ENCODE measurements around the gene FRYL. TPM values are rescaled to one million over a fixed set of nuclear protein-coding genes. Genes with fewer than 3 reads are reported as not detected.
"Not testable (repeated sequence)": the region's sequence is repeated elsewhere in the genome, so short reads cannot be mapped to it uniquely, and the experiment has no call there.

The FRYL gene
- polyA plus RNA-seq, 1 donor from 2014 or later = 64.0 TPM

- Histone ChIP-seq H3K9me3 (ENCODE audit: low read length) (no peaks in the 10 kb centered on the region), H4K20me1 (ENCODE audit: insufficient read depth) (no peaks in the 10 kb centered on the region), H3K27me3 (ENCODE audit: insufficient read depth, low read depth, low read length) (no peaks in the 10 kb centered on the region), H2AFZ (ENCODE audit: low read depth, low read length) (no peak overlapping the region), H3K4me3 (ENCODE audit: low read length) (no peak overlapping the region), H3K36me3 (ENCODE audit: insufficient read depth, low read length) (no peaks in the 10 kb centered on the region), H3K9ac (ENCODE audit: low read length) (no peak overlapping the region), H3K27ac (ENCODE audit: low read length) (no peak overlapping the region), H3K4me2 (ENCODE audit: low read length) (no peak overlapping the region), H3K79me2 (replicated peaks; ENCODE audit: insufficient read depth, low read length) (no peaks in the 10 kb centered on the region), H3K9me2 (ENCODE audit: insufficient read depth, low read length) (no peaks in the 10 kb centered on the region), H3F3A (ENCODE audit: insufficient read depth, low read length, poor library complexity, severe bottlenecking) (no peaks in the 10 kb centered on the region)
- TF ChIP-seq EZH2 (IDR thresholded peaks at IDR 0.05; ENCODE audit: borderline replicate concordance, insufficient read depth, low read length, poor library complexity, severe bottlenecking) = no peak
- TF ChIP-seq CTCF (IDR thresholded peaks at IDR 0.05; ENCODE audit: poor library complexity, severe bottlenecking) = no peak
- TF ChIP-seq TAF1 (IDR thresholded peaks at IDR 0.05; ENCODE audit: low read depth) = no peak
- TF ChIP-seq POLR2AphosphoS5 (IDR thresholded peaks at IDR 0.05) = no peak
- no peak for TF ChIP-seq SMC3 (conservative IDR thresholded peaks at IDR 0.05; ENCODE audit: poor library complexity)
- no peak for TF ChIP-seq RAD21 (conservative IDR thresholded peaks at IDR 0.05)
- TF ChIP-seq EP300 (conservative IDR thresholded peaks at IDR 0.05; ENCODE audit: poor library complexity, severe bottlenecking) = no peak
- TF ChIP-seq MXI1 (conservative IDR thresholded peaks at IDR 0.05; ENCODE audit: poor library complexity, severe bottlenecking) = no peak
- TF ChIP-seq REST (IDR thresholded peaks at IDR 0.05; ENCODE audit: borderline replicate concordance) = no peak
These were observed 36.9 kb upstream of the FRYL start for GRCh38 chr4:48816971-48817370.

GRCh38 chr4:48816297-48816696 lies 36.2 kb upstream of the FRYL start:
- not testable (repeated sequence) for H3F3A ChIP-seq (ENCODE audit: insufficient read depth, low read length, poor library complexity, severe bottlenecking); H3K27ac ChIP-seq (ENCODE audit: low read length); H3K4me3 ChIP-seq (ENCODE audit: low read length); H3K4me2 ChIP-seq (ENCODE audit: low read length); H3K79me2 ChIP-seq (replicated peaks; ENCODE audit: insufficient read depth, low read length); H3K9me3 ChIP-seq (ENCODE audit: low read length); H3K9me2 ChIP-seq (ENCODE audit: insufficient read depth, low read length); H4K20me1 ChIP-seq (ENCODE audit: insufficient read depth); H3K27me3 ChIP-seq (ENCODE audit: insufficient read depth, low read depth, low read length); H2AFZ ChIP-seq (ENCODE audit: low read depth, low read length); H3K36me3 ChIP-seq (ENCODE audit: insufficient read depth, low read length); H3K9ac ChIP-seq (ENCODE audit: low read length)

GRCh38 chr4:48815483-48815882 lies 35.4 kb upstream of the FRYL start:
- Histone ChIP-seq H3K79me2 (replicated peaks; ENCODE audit: insufficient read depth, low read length) (no peaks in the 10 kb centered on the region), H3K9me3 (ENCODE audit: low read length) (no peaks in the 10 kb centered on the region), H4K20me1 (ENCODE audit: insufficient read depth) (no peaks in the 10 kb centered on the region), H3K27ac (ENCODE audit: low read length) (no peak overlapping the region), H3K4me3 (ENCODE audit: low read length) (no peak overlapping the region), H3K9ac (ENCODE audit: low read length) (no peak overlapping the region), H3K27me3 (ENCODE audit: insufficient read depth, low read depth, low read length) (no peaks in the 10 kb centered on the region), H3K36me3 (ENCODE audit: insufficient read depth, low read length) (no peaks in the 10 kb centered on the region), H2AFZ (ENCODE audit: low read depth, low read length) (no peak overlapping the region), H3K9me2 (ENCODE audit: insufficient read depth, low read length) (no peaks in the 10 kb centered on the region), H3K4me2 (ENCODE audit: low read length) (no peak overlapping the region), H3F3A (ENCODE audit: insufficient read depth, low read length, poor library complexity, severe bottlenecking) (no peaks in the 10 kb centered on the region)
- TF ChIP-seq RAD21 (conservative IDR thresholded peaks at IDR 0.05) (no peak), CTCF (IDR thresholded peaks at IDR 0.05; ENCODE audit: poor library complexity, severe bottlenecking) (no peak), MXI1 (conservative IDR thresholded peaks at IDR 0.05; ENCODE audit: poor library complexity, severe bottlenecking) (no peak), TAF1 (IDR thresholded peaks at IDR 0.05; ENCODE audit: low read depth) (no peak), EZH2 (IDR thresholded peaks at IDR 0.05; ENCODE audit: borderline replicate concordance, insufficient read depth, low read length, poor library complexity, severe bottlenecking) (no peak)
